Liver (tissue), 9 donors: ENCODE measurements around the gene AIG1. TPM values are rescaled to one million over a fixed set of nuclear protein-coding genes. Genes with fewer than 3 reads are reported as not detected.

Experiments used
- DNase-seq: peaks from one replicate; pipeline ENCODE4 v3.0.0-alpha.2; 2017; ENCODE audit warnings: low spot score
- H3K27ac ChIP-seq, 2 donors: one replicate each; pipeline ENCODE4 v1.7.0; 2013; ENCODE audit warnings: inconsistent platforms in 2 of 2, low read length in 2 of 2, control low read depth in 1 of 2, low read depth in 1 of 2, mild to moderate bottlenecking in 1 of 2
- H3K27me3 ChIP-seq, 4 donors: one replicate each; pipeline versions ENCODE4 v1.6.1 to v1.7.0; 2013; ENCODE audit warnings: low read length in 3 of 4, inconsistent platforms in 1 of 4, mild to moderate bottlenecking in 1 of 4, moderate library complexity in 1 of 4; ENCODE audit not compliant: control insufficient read depth in 4 of 4, insufficient read depth in 4 of 4
- H3K36me3 ChIP-seq, 4 donors: one replicate each; pipeline versions ENCODE4 v1.6.1 to v1.7.0; 2013; ENCODE audit warnings: low read length in 3 of 4, mild to moderate bottlenecking in 3 of 4, low read depth in 1 of 4, moderate library complexity in 1 of 4; ENCODE audit not compliant: control insufficient read depth in 4 of 4, insufficient read depth in 3 of 4
- H3K4me1 ChIP-seq, 4 donors: one replicate each; pipeline versions ENCODE4 v1.6.1 to v1.7.0; 2013; ENCODE audit warnings: low read length in 3 of 4, mild to moderate bottlenecking in 3 of 4, moderate library complexity in 1 of 4; ENCODE audit not compliant: control insufficient read depth in 4 of 4, insufficient read depth in 4 of 4
- H3K4me3 ChIP-seq, 3 donors: one replicate each; pipeline versions ENCODE4 v1.6.1 to v1.7.0; 2013; ENCODE audit warnings: low read length in 3 of 3, control low read depth in 1 of 3, low read depth in 1 of 3, mild to moderate bottlenecking in 1 of 3
- H3K9ac ChIP-seq, 2 donors: one replicate each; pipeline ENCODE4 v1.7.0; 2013; ENCODE audit warnings: low read length in 2 of 2, mild to moderate bottlenecking in 2 of 2, moderate library complexity in 2 of 2, control low read depth in 1 of 2, low read depth in 1 of 2
- H3K9me3 ChIP-seq, 4 donors: one replicate each; pipeline versions ENCODE4 v1.6.1 to v1.7.0; 2013; ENCODE audit warnings: low read length in 3 of 4; ENCODE audit not compliant: control insufficient read depth in 4 of 4
- ATF3 ChIP-seq: IDR thresholded peaks from 2 replicates; pipeline ENCODE4 v1.6.1; 2016; ENCODE audit warnings: antibody characterized with exemption
- CTCF ChIP-seq: fragments of 150-350 bp; IDR thresholded peaks from 2 replicates; pipeline ENCODE4 v1.5.1; 2017; ENCODE audit warnings: improper control_type of control experiment, low read depth, low read length; ENCODE audit not compliant: missing input control
- EGR1 ChIP-seq, 2 donors: IDR thresholded peaks; 2 replicates each; pipeline ENCODE4 v1.6.1; 2016 to 2018; ENCODE audit warnings: antibody characterized with exemption in 2 of 2, low read depth in 2 of 2
- FOXA1 ChIP-seq: IDR thresholded peaks from 2 replicates; pipeline ENCODE4 v1.6.1; 2016; ENCODE audit warnings: antibody characterized with exemption
- FOXA2 ChIP-seq: IDR thresholded peaks from 2 replicates; pipeline ENCODE4 v1.6.1; 2016; ENCODE audit warnings: antibody characterized with exemption
- GABPA ChIP-seq, 2 donors: IDR thresholded peaks in 1 of 2; conservative IDR thresholded peaks in 1 of 2; 2 replicates each; pipeline ENCODE4 v1.6.1; 2016; ENCODE audit warnings: antibody characterized with exemption in 2 of 2, mild to moderate bottlenecking in 1 of 2, moderate library complexity in 1 of 2
- HNF4A ChIP-seq, 2 donors: conservative IDR thresholded peaks; 2 replicates each; pipeline ENCODE4 v1.6.1; 2016; ENCODE audit warnings: antibody characterized with exemption in 2 of 2, mild to moderate bottlenecking in 2 of 2
- HNF4G ChIP-seq: IDR thresholded peaks from 2 replicates; pipeline ENCODE4 v1.6.1; 2016; ENCODE audit warnings: antibody characterized with exemption
- JUND ChIP-seq, 2 donors: IDR thresholded peaks; 2 replicates each; pipeline ENCODE4 v1.6.1; 2016; ENCODE audit warnings: antibody characterized with exemption in 2 of 2
- MAX ChIP-seq: IDR thresholded peaks from 2 replicates; pipeline ENCODE4 v1.6.1; 2016; ENCODE audit warnings: antibody characterized with exemption
- NR2F2 ChIP-seq: IDR thresholded peaks from 2 replicates; pipeline ENCODE4 v1.6.1; 2016; ENCODE audit warnings: antibody characterized with exemption
- RAD21 ChIP-seq, 2 donors: IDR thresholded peaks; 2 replicates each; pipeline ENCODE4 v1.6.1; 2016; ENCODE audit warnings: antibody characterized with exemption in 2 of 2, mild to moderate bottlenecking in 2 of 2
- REST ChIP-seq: IDR thresholded peaks from 2 replicates; pipeline ENCODE4 v1.6.1; 2016; ENCODE audit warnings: antibody characterized with exemption, mild to moderate bottlenecking
- RXRA ChIP-seq, 2 donors: IDR thresholded peaks; 2 replicates each; pipeline ENCODE4 v1.6.1; 2017 to 2018; ENCODE audit warnings: antibody characterized with exemption in 2 of 2, mild to moderate bottlenecking in 1 of 2
- SP1 ChIP-seq: IDR thresholded peaks from 2 replicates; pipeline ENCODE4 v1.6.1; 2018; ENCODE audit warnings: antibody characterized with exemption, mild to moderate bottlenecking
- TAF1 ChIP-seq: conservative IDR thresholded peaks from 2 replicates; pipeline ENCODE4 v1.6.1; 2016; ENCODE audit warnings: antibody characterized with exemption, mild to moderate bottlenecking
- YY1 ChIP-seq: IDR thresholded peaks from 2 replicates; pipeline ENCODE4 v1.6.1; 2016; ENCODE audit warnings: antibody characterized with exemption, mild to moderate bottlenecking
- ZBTB33 ChIP-seq: IDR thresholded peaks from 2 replicates; pipeline ENCODE4 v1.6.1; 2016; ENCODE audit warnings: antibody characterized with exemption
- WGBS: extraction: QIAGEN DNeasy Blood & Tissue Kit; methylation state at CpG from one replicate; pipeline ENCODE4 v1.1.7; 2013; 5-methylcytosine and 5-hydroxymethylcytosine counted together
- polyA plus RNA-seq, 2 donors: library from polyadenylated mRNA; stranded (reverse) in 1 of 2; unstranded in 1 of 2; fragments of 200-250 nt in 1 of 2; fragments of >200 nt in 1 of 2; fragmentation: Nextera tagmentation in 1 of 2; extraction: Ambion mirVana in 1 of 2; gene quantifications; one replicate each; pipeline versions ENCODE4 v1.2.1 to v1.2.3, GENCODE V29; 2013 to 2015
- total RNA-seq, 2 donors: library from RNA; depleted of rRNA; stranded (reverse); fragments of >200 nt; gene quantifications; one replicate each; pipeline ENCODE4 v1.2.3, GENCODE V29; 2014
- donor health status: healthy.
- donor health status: healthy.
- donor health status: healthy.
- donor health status: healthy.
- donor health status: healthy.

AIG1 gene
- total and polyA plus RNA-seq, 4 donors = 74.8 to 169 (median 121) TPM

GRCh38 chr6:143200167-143200770 lies 139.6 kb downstream of the AIG1 start (continued):
- TF ChIP-seq ATF3 = no peak

- Histone ChIP-seq H3K27ac (no peak overlapping the region), H3K4me1 (no peaks in the 10 kb centered on the region), H3K27me3 (no peaks in the 10 kb centered on the region), H3K9me3 (peaks cover 0 to 2% (median 0%) of the 10 kb centered on the region in 4 donors), H3K4me3 (no peak overlapping the region), H3K9ac (no peak overlapping the region), H3K36me3 (peaks cover 0 to 5% (median 3%) of the 10 kb centered on the region in 4 donors)
- DNase-seq = no peak
- TF ChIP-seq REST (no peak), JUND (IDR thresholded peaks at IDR 0.05) (no peak), GABPA (IDR thresholded peaks at IDR 0.05 in 1 of 2, conservative IDR thresholded peaks at IDR 0.05 in 1 of 2) (no peak), NR2F2 (no peak), RXRA (IDR thresholded peaks at IDR 0.05) (no peak), ATF3 (no peak), RAD21 (IDR thresholded peaks at IDR 0.05) (no peak), YY1 (no peak)
These were observed 143.4 kb downstream of the AIG1 start for GRCh38 chr6:143204045-143204444.

- TF ChIP-seq HNF4A (conservative IDR thresholded peaks at IDR 0.05) = no peak
- TF ChIP-seq NR2F2 = no peak
- no peak for TF ChIP-seq FOXA2
- no peak for TF ChIP-seq SP1
- no peak for TF ChIP-seq JUND (IDR thresholded peaks at IDR 0.05)
- no peak for TF ChIP-seq ZBTB33
- no peak for TF ChIP-seq GABPA (IDR thresholded peaks at IDR 0.05 in 1 of 2, conservative IDR thresholded peaks at IDR 0.05 in 1 of 2)
- TF ChIP-seq REST = no peak
- TF ChIP-seq RXRA (IDR thresholded peaks at IDR 0.05) = no peak
- TF ChIP-seq EGR1 (IDR thresholded peaks at IDR 0.05; ENCODE audit: low read depth in 2 of 2) = no peak
- no peak for TF ChIP-seq RAD21 (IDR thresholded peaks at IDR 0.05)
- TF ChIP-seq MAX = no peak
- no peak for TF ChIP-seq YY1
- no peak for TF ChIP-seq CTCF
- TF ChIP-seq TAF1 = no peak
- TF ChIP-seq HNF4G = no peak
- no peak for TF ChIP-seq FOXA1
- Histone ChIP-seq H3K27me3 (no peaks in the 10 kb centered on the region), H3K9ac (no peak overlapping the region), H3K9me3 (peaks cover 0 to 2% (median 0%) of the 10 kb centered on the region in 4 donors), H3K4me1 (no peaks in the 10 kb centered on the region), H3K36me3 (peaks cover 0 to 5% (median 3%) of the 10 kb centered on the region in 4 donors), H3K4me3 (no peak overlapping the region), H3K27ac (no peak overlapping the region)
- WGBS = 95% methylated on average over 1 of the region's 1 CpG
- no peak for DNase-seq
These were observed 144.4 kb downstream of the AIG1 start for GRCh38 chr6:143205131-143205535.
